SJCRH30 (cell line): ENCODE results near the gene CCDC18. TPM values are rescaled to one million over a fixed set of nuclear protein-coding genes. Genes with fewer than 3 reads are reported as not detected.
"Not testable (repeated sequence)": the region's sequence is repeated elsewhere in the genome, so short reads cannot be mapped to it uniquely, and the experiment has no call there.

Experiments used
- DNase-seq, 2 experiments: peaks; one replicate each; pipeline ENCODE4 v3.0.0-alpha.2; 2015 to 2020
- H3K27ac ChIP-seq: fragments of 250-450 bp; sonication (Bioruptor Pico); 2 replicates; pipeline ENCODE4 v1.5.1; 2020; ENCODE audit warnings: mild to moderate bottlenecking, moderate library complexity
- H3K27me3 ChIP-seq: fragments of 250-450 bp; sonication (Bioruptor Pico); 2 replicates; pipeline ENCODE4 v1.5.1; 2020; ENCODE audit warnings: mild to moderate bottlenecking, moderate library complexity
- H3K36me3 ChIP-seq: fragments of 250-450 bp; sonication (Bioruptor Pico); 2 replicates; pipeline ENCODE4 v1.5.1; 2020; ENCODE audit warnings: mild to moderate bottlenecking, moderate library complexity
- H3K4me1 ChIP-seq: fragments of 250-450 bp; sonication (Bioruptor Pico); 2 replicates; pipeline ENCODE4 v1.5.1; 2020; ENCODE audit warnings: mild to moderate bottlenecking, moderate library complexity
- H3K4me3 ChIP-seq: fragments of 250-450 bp; sonication (Bioruptor Pico); 2 replicates; pipeline ENCODE4 v1.5.1; 2020; ENCODE audit warnings: mild to moderate bottlenecking, moderate library complexity
- H3K9me3 ChIP-seq: fragments of 250-450 bp; sonication (Bioruptor Pico); replicated peaks from 2 replicates; pipeline ENCODE4 v1.5.1; 2020; ENCODE audit warnings: mild to moderate bottlenecking, moderate library complexity
- total RNA-seq: library from RNA; depleted of rRNA; stranded (reverse); fragments of >200 nt; shearing (Covaris generic); gene quantifications from 2 replicates; pipeline ENCODE4 v1.2.3, GENCODE V29; 2014

Gene CCDC18
- total RNA-seq, 1 experiment from 2014 or later: 17.2 TPM

DNA sequence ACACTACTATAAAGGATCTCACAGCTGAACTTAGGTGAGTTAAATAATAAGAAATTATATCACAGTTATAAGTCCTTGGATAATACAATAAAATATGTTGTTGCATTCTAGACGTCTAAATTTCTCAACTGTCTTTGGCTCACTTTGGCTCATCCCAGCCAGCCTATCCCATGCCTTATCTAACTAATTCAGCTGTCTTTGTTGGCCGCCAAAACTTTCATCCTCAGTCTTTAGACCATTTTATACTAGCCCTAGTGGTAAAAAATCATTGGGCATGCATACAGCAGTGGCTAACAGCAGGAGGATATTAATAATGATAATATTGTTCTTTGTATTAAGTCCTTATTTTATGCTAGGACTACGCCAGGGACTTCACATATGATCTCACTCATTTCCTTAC, 59.3 kb downstream of the CCDC18 start:
- Histone ChIP-seq H3K9me3 (no peaks in the 10 kb centered on the region), H3K4me3 (no peak overlapping the region), H3K4me1 (no peaks in the 10 kb centered on the region), H3K27ac (no peak overlapping the region), H3K27me3 (no peaks in the 10 kb centered on the region), H3K36me3 (peaks cover 23% of the 10 kb centered on the region)
- DNase-seq: no peak

DNA sequence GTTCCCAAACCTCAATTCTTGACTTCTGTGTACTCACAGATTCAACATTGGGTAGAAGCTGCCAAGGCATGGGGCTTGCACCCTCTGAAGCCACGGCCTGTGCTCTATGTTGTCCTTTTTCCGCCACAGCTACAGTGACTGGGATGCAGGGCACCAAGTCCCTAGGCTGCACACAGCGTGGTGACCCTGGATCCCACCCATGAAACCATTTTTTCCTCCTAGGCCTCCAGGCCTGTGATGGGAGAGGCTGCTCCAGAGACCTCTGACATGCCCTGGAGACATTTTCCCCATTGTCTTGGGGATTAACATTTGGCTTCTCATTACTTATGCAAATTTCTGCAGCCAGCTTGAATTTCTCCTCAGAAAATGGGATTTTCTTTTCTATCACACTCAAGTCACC, 62.7 kb downstream of the CCDC18 start:
- H3K36me3 ChIP-seq: peaks cover 30% of the 10 kb centered on the region
- not testable (repeated sequence) for H3K27me3 ChIP-seq, H3K4me1 ChIP-seq, DNase-seq, H3K4me3 ChIP-seq, H3K27ac ChIP-seq, H3K9me3 ChIP-seq

DNA sequence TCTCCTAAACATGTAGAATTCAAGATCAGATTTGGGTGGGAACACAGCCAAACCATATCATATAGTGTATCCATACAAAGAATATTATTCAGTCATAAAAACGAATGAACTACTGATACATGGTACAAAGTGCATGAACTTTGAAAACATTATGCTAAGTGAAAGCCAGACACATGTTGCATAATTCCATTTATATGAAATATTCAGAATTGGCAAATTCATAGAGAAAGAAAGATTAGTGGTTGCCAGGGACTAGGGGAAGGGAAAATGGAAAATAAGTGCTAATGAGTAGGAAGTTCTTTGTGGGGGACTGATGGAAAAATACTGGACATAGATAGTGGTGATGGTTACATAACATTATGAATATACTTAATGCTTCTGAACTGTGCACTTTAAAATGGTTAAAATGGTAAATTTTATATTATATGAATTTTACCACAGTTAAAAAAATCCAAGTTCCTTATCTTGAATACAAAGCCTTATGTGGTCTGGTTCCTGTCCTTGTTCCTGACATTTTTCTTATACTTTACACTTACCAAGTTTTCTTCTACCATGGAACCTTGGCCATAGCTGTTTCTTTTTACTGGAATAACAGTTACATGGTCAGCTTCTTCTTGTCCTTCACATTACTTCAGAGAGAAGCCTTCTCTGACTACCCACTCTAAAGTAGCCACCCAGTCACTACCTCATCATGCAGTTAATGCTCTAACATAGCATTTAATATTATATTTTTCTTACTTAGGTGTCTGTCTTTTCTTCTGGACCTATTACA, 64.0 kb downstream of the CCDC18 start:
- DNase-seq: no peak
- Histone ChIP-seq H3K9me3 (0 out of 2 replicates have a peak, but pooled peaks cover 4% of the 10 kb centered on the region), H3K4me3 (no peak overlapping the region), H3K36me3 (peaks cover 28% of the 10 kb centered on the region), H3K4me1 (no peaks in the 10 kb centered on the region), H3K27me3 (no peaks in the 10 kb centered on the region), H3K27ac (no peak overlapping the region)

DNA sequence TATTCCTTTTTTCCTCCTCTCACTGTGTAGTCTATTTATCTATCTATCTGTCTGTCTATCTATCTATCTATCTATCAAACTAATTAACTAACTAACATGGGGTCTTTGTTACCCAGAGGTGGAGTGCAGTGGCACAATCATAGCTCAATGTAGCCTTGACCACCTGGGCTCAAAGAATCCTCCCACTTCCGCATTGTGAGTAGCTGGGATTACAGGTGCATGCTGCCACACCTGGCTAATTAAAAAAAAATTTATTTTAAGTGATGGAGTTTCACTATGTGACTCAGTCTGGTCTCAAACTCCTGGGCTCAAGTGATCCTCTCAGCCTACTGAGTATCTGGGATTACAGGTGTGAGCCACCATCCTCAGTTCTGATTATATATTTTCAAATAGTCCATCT, 71.4 kb downstream of the CCDC18 start:
- 0 out of 2 replicates have a peak, but pooled peaks cover 4% of the 10 kb centered on the region for H3K9me3 ChIP-seq
- no peaks in the 10 kb centered on the region for H3K4me1 ChIP-seq
- no peak overlapping the region for H3K4me3 ChIP-seq
- peaks cover 14% of the 10 kb centered on the region for H3K36me3 ChIP-seq
- no peak overlapping the region for H3K27ac ChIP-seq
- no peaks in the 10 kb centered on the region for H3K27me3 ChIP-seq
- DNase-seq: no peak

DNA sequence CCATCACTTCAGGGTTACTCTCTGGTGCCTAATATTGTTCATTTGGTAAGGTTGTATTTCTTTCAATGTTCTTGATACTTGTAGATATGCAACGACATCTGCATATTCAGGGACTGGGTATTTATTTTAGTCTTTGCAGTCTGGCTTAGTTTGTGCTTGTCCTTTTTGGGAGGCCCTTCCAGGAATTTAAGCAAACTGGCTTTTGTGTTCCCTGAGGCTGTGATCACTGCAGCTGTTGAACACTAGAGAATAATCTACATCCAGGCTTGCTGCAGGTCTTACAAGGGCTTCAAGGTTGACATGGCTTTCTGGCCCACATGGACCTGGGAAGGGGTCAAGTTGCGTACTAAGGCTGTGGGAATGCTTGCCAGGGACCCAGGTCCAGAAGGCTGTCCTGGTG, 72.1 kb downstream of the CCDC18 start:
- H3K4me3 ChIP-seq: no peak overlapping the region
- no peak for DNase-seq

DNA sequence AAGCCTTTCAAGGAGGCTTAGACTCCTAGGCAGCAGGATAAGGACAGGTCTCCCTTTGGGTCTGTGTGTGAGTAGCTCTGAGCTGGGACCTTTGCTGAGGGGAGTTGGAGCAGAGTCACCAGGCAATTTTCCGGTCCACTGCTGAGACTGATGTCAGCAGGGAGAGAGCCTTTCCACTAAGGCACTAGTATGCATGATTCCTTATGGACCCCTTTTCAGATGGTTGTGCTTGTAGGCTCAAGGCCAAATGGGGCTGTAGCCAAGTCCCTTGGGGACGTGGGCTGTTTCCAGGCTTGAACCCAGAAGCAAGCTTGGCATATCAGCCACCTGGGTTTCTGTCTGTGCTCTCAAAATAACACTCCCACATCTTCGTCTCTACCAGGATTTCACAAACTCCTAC, 73.0 kb downstream of the CCDC18 start:
- peaks cover 23% of the 10 kb centered on the region for H3K36me3 ChIP-seq
- no peak for DNase-seq
- H3K27me3 ChIP-seq: no peaks in the 10 kb centered on the region
- no peak overlapping the region for H3K27ac ChIP-seq
- H3K9me3 ChIP-seq: 0 out of 2 replicates have a peak, but pooled peaks cover 4% of the 10 kb centered on the region
- no peak overlapping the region for H3K4me3 ChIP-seq
- no peaks in the 10 kb centered on the region for H3K4me1 ChIP-seq

More for the DNA sequence above, 72.1 kb downstream of the CCDC18 start:
- H3K36me3 ChIP-seq: peaks cover 15% of the 10 kb centered on the region
- no peaks in the 10 kb centered on the region for H3K4me1 ChIP-seq
- no peaks in the 10 kb centered on the region for H3K27me3 ChIP-seq
- H3K27ac ChIP-seq: no peak overlapping the region
- H3K9me3 ChIP-seq: 0 out of 2 replicates have a peak, but pooled peaks cover 4% of the 10 kb centered on the region

DNA sequence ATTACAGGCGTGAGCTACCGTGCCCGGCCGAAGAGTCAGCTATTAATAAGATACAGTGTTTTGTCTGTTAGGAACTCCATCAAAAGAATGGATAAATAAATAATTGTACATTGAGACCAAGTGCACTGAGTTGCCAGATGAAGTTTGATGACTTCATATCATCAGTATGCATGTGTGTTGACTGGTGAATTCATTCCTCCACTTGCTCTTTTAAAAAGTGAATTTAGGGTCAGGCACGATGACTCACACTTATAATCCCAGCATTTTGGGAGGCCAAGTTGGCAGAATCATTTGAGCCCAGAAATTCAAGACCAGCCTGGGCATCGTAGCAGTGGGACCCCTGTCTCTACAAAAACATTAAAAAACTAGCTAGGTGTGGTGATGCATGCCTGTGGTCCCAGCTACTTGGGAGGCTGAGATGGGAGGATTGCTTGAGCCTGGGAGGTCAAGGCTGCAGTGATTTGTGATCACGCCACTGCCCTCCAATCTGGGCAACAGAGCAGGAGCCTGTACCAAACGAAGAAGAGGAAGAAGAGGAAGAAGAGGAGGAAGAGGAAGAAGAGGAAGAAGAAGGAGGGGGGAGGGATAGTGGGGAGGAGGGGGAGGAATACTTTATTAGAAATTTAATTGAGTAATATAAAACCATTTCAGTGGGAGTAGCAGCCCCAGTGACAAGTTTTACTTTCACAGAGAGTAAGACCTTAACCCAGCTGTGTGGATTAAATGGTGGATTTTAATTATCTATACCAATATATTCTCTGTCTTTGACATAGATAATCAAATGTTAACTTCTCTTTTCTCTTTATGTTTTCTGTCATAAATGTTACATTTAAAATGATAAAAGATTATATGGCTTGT, 74.9 kb downstream of the CCDC18 start:
- Histone ChIP-seq H3K27ac (no peak overlapping the region), H3K4me3 (no peak overlapping the region), H3K27me3 (no peaks in the 10 kb centered on the region), H3K4me1 (no peaks in the 10 kb centered on the region), H3K9me3 (no peaks in the 10 kb centered on the region; the same call in 1 of the 2 replicates), H3K36me3 (peaks cover 27% of the 10 kb centered on the region)
- DNase-seq: no peak

DNA sequence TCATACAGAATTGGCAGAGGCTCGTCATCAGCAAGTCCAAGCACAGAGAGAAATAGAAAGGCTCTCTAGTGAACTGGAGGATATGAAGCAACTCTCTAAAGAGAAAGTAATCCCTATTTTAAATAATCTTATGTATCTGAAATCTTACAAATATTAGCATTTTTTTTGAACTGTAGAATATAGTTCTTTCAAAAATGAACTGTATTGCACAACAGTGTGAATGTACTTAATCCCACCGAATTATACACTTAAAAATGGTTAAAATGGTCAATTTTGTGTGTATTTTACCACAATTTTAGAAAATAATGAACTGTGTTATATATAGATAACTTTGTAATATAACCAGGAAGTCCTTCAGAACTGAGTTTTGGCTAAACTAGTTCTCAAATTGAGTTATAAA, 75.9 kb downstream of the CCDC18 start:
- peaks cover 30% of the 10 kb centered on the region for H3K36me3 ChIP-seq
- no peak for DNase-seq
- H3K27ac ChIP-seq: no peak overlapping the region
- H3K4me1 ChIP-seq: no peaks in the 10 kb centered on the region
- peaks cover 7% of the 10 kb centered on the region for H3K9me3 ChIP-seq
- no peak overlapping the region for H3K4me3 ChIP-seq
- H3K27me3 ChIP-seq: no peaks in the 10 kb centered on the region

DNA sequence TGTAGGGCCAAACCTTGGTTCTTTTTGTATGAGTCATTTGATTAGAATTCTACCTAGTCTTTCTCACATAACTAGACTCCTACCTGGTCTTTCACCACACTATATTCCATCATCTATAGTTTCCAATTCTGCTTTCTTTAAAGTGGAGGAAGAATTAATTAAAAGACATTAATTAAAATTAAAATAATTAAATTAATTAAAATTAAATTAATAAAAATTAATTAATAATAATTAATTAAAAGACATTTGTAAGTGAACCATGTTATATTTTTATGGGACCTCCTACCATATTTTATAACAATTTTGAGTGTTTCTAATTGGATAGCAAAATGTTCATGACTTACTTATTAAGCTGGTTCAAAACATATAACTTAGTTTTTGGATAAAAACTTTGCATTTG, 77.4 kb downstream of the CCDC18 start:
- no peak overlapping the region for H3K4me3 ChIP-seq
- no peaks in the 10 kb centered on the region for H3K4me1 ChIP-seq
- no peak for DNase-seq
- H3K9me3 ChIP-seq: peaks cover 16% of the 10 kb centered on the region
- H3K36me3 ChIP-seq: peaks cover 29% of the 10 kb centered on the region
- H3K27ac ChIP-seq: no peak overlapping the region
- H3K27me3 ChIP-seq: no peaks in the 10 kb centered on the region

DNA sequence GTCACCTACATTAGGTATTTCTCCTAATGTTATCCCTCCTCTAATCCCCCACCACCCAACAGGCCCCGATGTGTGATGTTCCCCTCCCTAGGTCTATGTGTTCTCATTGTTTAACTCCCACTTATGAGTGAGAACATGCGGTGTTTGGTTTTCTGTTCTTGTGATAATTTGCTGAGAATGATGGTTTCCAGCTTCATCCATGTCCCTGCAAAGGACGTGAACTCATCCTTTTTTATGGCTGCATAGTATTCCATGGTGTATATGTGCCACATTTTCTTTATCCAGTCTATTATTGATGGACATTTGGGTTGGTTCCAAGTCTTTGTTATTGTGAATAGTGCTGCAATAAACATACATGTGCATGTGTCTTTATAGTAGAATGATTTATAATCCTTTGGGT, 80.2 kb downstream of the CCDC18 start:
- not testable (repeated sequence) for H3K27ac ChIP-seq, DNase-seq, H3K4me1 ChIP-seq, H3K27me3 ChIP-seq, H3K4me3 ChIP-seq
- H3K36me3 ChIP-seq: peaks cover 50% of the 10 kb centered on the region
- H3K9me3 ChIP-seq: peaks cover 24% of the 10 kb centered on the region

DNA sequence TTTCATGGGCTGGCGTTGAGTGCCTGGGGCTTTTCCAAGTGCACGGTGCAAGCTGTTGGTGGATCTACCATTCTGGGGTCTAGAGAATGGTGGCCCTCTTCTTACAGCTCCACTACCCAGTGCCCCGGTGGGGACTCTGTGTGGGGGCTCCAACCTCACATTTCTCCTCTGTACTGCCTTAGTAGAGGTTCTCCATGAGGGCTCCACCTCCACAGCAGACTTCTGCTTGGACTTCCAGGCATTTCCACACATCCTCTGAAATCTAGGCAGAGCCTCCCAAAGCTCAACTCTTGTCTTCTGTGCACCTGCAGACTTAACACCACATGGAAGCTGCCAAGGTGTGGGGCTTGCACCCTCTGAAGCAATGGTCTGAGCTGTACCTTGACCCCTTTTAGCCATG, 82.1 kb downstream of the CCDC18 start:
- no peaks in the 10 kb centered on the region for H3K4me1 ChIP-seq
- no peak for DNase-seq
- H3K4me3 ChIP-seq: no peak overlapping the region
- H3K27ac ChIP-seq: no peak overlapping the region
- H3K27me3 ChIP-seq: no peaks in the 10 kb centered on the region
- H3K9me3 ChIP-seq: peaks cover 25% of the 10 kb centered on the region
- H3K36me3 ChIP-seq: peaks cover 51% of the 10 kb centered on the region

DNA sequence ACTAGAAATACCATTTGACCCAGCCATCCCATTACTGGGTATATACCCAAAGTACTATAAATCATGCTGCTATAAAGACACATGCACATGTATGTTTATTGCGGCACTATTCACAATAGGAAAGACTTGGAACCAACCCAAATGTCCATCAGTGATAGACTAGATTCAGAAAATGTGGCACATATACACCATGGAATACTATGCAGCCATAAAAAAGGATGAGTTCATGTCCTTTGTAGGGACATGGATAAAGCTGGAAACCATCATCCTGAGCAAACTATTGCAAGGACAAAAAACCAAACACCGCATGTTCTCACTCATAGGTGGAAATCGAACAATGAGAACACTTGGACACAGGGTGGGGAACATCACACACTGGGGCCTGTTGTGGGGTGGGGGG, 88.4 kb downstream of the CCDC18 start:
- peaks cover 20% of the 10 kb centered on the region for H3K36me3 ChIP-seq
- H3K27ac ChIP-seq, H3K9me3 ChIP-seq, H3K4me3 ChIP-seq, H3K4me1 ChIP-seq, DNase-seq, H3K27me3 ChIP-seq: not testable (repeated sequence)

DNA sequence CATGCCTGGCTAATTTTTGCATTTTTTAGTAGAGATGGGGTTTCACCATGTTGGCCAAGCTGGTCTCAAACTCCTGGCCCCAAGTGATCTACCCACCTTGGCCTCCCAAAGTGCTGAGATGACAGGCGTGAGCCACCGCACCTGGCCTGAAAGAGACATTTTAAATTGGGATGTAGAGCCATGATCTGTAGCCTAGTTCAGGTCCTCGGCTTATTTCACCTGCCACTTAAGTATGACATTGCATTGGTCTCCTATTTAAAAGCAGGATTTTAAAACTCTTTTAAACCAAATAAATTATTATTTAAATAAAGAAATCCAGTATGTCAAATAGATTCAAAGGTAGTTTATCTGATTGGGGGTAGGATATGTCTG, 94.7 kb downstream of the CCDC18 start:
- not testable (repeated sequence) for H3K27me3 ChIP-seq, DNase-seq, H3K36me3 ChIP-seq, H3K4me3 ChIP-seq, H3K4me1 ChIP-seq, H3K27ac ChIP-seq, H3K9me3 ChIP-seq

DNA sequence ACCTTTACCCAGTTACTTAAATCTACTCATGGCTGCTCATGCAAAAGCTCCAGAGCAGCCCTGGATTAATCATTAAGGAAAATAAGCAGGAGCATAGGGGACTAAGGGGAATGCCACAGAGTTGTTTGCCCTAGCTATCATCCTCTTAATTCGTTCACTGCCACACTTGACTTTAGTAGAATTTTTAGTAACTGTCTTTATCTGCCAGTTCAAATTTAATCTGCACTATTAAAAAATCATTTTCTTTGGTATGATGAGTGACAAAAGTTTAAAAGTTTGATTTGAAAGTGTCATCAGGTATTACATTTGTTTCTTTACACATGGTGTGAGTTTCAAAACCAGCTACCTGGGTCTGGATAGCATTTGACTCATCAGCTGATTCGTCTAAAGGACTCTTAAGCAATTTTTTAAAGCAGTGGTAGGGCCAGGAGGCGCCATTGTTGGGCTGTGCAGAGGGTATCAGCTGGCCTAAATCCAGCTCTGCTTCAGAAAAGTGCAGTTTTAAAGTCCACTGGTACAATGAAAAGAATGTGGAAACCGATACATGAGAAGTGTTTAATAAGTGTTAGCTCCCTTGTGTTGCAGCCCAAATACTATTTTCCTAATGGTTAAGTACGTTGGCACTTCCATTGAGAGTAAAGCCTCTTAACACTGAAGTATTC, 95.2 kb downstream of the CCDC18 start:
- Histone ChIP-seq H3K27ac (no peak overlapping the region), H3K36me3 (no peaks in the 10 kb centered on the region), H3K4me1 (no peaks in the 10 kb centered on the region), H3K4me3 (no peak overlapping the region), H3K9me3 (peaks cover 4% of the 10 kb centered on the region; the same call in 1 of the 2 replicates), H3K27me3 (no peaks in the 10 kb centered on the region)
- no peak for DNase-seq

DNA sequence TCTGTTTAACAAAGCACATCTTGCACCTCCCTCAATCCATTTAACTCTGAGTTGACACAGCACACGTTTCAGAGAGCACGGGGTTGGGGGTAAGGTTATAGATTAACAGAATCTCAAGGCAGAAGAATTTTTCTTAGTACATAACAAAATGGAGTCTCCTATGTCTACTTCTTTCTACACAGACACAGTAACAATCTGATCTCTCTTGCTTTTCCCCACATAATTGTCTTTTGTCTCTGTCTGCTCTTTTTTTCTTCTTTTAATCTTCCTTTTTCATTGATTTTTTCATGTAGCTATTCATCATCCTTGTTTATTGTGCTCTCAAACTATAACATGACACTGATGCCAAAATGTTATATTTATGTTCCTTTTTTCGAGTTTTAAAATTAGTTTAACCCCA, 97.0 kb downstream of the CCDC18 start:
- not testable (repeated sequence) for H3K27me3 ChIP-seq, H3K4me1 ChIP-seq, H3K36me3 ChIP-seq, H3K4me3 ChIP-seq, H3K9me3 ChIP-seq, DNase-seq, H3K27ac ChIP-seq
